Measurements from ENCODE around the gene CLDN16.

Gene CLDN16

GRCh38 chr3:190444006-190444405 lies 56.0 kb downstream of the CLDN16 start:
- FAIRE-seq: no peak

GRCh38 chr3:190444576-190445145 lies 56.7 kb downstream of the CLDN16 start:
- FAIRE-seq: no peak

DNA sequence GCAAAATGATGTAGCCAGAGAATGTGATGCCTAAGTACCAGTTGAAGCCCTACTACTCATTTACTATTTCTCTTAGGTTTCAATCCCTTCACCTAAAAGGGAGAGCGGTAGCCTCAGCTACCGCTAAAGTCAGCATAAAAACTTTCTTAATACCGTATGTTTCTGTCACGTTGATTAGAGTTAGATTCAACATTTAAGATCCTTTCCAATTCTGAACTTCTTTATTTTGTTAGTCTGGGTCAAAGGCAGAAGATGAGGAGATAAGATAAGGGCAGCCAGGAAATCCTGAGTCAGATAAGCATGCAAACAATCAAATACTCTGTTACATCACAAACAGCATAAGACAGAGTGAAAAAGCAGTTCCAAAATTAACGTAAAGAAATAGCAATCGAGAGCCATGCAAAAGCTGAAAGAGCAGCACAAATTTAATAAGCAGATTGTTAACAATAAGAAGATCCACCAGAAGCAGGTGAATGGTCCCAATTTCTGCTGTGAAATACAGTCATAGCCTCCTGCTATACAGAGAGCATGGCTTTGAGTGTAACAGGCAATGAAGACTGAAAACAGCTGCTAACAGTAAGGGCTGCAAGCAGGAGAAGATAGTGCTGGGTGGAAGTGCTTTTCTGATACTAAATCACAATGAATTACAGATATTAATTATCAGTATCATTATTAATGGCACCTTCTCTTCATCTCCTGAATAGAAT lies 58.8 kb downstream of the CLDN16 start:
- no peak for FAIRE-seq

DNA sequence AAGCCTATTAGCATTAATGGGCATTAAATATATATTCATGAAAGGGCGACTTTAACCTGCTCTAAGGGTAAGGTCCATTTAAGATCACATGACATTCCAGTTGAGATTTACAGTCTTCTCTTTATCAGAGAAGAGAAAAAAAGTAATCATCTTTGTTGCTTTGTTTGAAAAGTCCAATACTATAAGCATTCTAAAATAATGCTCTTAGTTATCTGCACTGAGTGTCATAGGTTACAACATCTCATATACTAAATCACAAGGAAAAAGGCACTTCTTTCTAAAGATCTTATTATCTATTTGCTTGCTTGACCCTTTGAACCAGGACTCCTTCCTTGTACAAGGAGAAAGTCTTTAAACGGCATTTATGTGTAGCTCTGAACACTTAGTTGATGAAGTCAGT lies 60.3 kb downstream of the CLDN16 start:
- FAIRE-seq: no peak

DNA sequence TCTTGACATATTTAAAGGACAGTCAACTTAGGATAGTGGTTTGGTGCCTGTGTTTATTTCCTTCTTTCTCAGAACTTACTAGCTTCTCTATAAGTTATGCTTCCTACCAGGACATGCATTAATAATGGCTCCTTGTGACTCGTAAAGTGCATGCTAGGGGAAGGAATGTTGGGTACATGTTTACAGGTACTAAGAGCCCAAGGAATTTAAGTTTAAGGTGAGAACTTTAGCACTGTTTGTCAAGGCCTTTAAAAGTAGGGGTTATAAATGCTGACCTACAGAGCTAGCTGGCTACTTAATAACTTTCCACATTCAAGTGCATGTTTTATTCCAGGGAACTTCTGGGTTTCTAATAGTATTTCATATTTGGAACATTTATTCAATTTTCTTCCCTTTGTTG lies 61.8 kb downstream of the CLDN16 start, which contains the start of gene TMEM207:
Gene TMEM207 (minus strand): TSS at position 101 of the 400 bp plus-strand sequence. CDS start 92 bp downstream, at position 9.
- no peak for FAIRE-seq

DNA sequence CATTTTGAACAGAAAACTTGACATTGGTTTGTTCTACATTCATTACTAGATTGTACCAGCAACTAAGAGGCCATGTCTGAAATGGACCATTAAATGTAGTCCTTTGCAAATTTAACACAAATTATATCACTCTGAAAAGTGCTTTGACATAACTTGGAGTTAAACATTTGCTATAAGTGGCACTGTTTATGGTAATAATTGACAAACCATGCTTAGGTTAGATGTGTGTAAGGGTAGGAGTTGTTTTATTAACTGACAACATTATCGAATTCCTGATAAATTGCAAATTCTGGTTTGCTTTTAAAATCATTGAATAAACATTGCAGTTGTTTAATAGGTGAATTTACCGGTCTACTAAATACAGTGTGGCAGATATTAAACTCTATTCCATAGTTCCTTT lies 67.9 kb downstream of the CLDN16 start:
- FAIRE-seq: no peak

DNA sequence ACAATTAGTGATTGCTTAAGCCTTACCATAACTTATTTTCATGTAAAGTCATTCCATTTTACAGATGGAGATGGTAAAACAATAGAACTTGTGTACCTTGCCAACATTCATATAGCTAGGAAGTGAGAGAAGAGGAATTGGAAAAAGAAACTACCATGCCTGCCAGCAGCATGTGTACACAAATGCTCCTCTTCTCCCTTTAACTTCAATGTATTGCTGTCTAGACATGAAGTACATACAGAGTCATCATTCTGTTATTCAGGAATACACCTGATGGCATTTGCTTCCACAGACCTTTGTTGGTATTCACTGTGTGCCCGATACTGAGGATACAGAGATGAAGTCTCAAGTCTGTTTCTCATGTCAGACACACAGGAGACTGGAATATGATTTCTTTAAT lies 68.8 kb downstream of the CLDN16 start:
- FAIRE-seq: no peak

DNA sequence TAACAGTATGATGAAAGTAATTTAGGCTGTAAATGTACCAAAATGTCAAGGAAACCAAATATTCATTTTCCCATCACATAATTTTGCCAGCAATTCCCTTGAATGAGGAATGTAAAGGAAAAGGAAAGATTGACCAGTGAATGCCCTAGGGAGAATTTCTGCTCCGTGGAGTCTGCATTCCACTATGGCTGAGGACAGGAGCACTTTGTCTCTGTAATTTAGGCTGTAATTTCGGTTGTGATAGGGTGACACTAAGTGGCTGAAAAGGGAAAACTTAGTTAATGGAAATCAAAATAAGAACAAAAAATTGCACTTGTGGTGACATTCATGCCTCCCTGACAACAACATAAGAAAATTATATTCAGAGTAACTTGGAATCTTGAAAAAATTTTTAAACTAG lies 70.1 kb downstream of the CLDN16 start:
- FAIRE-seq: no peak

All from colon (tissue), 2 donors.